Heart left ventricle (tissue), 13 donors: ENCODE data around the gene NDUFS1.
"Not testable (repeated sequence)": the region's sequence is repeated elsewhere in the genome, so short reads cannot be mapped to it uniquely, and the experiment has no call there.

Experiments
- POLR2A ChIP-seq, 2 donors: fragments of 450-650 bp; IDR thresholded peaks; one replicate each; pipeline ENCODE4 v1.6.1; 2017; ENCODE audit warnings: antibody characterized with exemption in 2 of 2, mild to moderate bottlenecking in 2 of 2, moderate library complexity in 2 of 2
- TF ChIP-seq, protein P1 (sequence below), 12 donors: fragments of 200-600 bp; sonication (generic) in 4 of 12; IDR thresholded peaks; one replicate each; pipeline versions ENCODE4 v1.5.0 to v1.8.0; 2018 to 2022; ENCODE audit warnings: antibody characterized with exemption in 12 of 12, mild to moderate bottlenecking in 5 of 12
- donor health status: ischemic (EF 13 %, LVEDD 7.1; RV severe dilation, severe dysfunction).
- donor health status: DM: no; HTN: yes; CAD: no.
- donor health status: DM: no; HTN: no; CAD: no.
- donor health status: ischemic (EF 25% LVEDD 6.9; RV normal size, moderate dysfunction).
- donor health status: ischemic (EF 25% LVEDD 5.7; RV mildly dilated, moderate dysfunction).
- donor health status: ischemic (EF 35%, LVEDD 5.7; RV mildly dilated, moderate dysfunction).
- donor health status: nonischemic (EF 11% LVEDD 7.7; RV severe dilation, severe dysfunction).
- donor health status: DM: yes; HTN: yes; CAD: no.
- donor health status: PGD.
- donor health status: ischemic (EF 29% LVEDD 5.4; RV normal size, mild dysfunction).
- donor health status: nonischemic (EF 23%, LVEDD 6.1; RV moderate dilation, normal function).

DNA sequence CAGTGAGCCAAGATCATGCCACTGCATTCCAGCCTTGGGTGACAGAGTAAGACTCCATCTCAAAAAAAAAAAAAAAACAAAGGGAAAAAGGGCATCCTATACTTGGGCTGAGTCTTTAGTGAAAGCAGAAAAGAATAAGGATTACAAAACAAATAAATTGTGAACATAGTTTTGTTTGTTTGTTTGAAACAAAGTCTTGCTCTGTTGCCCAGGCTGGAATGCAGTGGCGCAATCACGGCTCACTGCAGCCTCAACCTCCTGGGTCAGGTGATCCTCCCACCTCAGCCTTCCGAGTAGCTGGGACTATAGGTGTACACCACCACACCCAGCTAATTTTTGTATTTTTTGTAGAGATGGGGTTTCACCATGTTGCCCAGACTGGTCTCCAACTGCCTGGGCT, 36.7 kb downstream of the NDUFS1 start:
- not testable (repeated sequence) for TF ChIP-seq POLR2A (IDR thresholded peaks at IDR 0.05)
- TF ChIP-seq, protein P1, sequence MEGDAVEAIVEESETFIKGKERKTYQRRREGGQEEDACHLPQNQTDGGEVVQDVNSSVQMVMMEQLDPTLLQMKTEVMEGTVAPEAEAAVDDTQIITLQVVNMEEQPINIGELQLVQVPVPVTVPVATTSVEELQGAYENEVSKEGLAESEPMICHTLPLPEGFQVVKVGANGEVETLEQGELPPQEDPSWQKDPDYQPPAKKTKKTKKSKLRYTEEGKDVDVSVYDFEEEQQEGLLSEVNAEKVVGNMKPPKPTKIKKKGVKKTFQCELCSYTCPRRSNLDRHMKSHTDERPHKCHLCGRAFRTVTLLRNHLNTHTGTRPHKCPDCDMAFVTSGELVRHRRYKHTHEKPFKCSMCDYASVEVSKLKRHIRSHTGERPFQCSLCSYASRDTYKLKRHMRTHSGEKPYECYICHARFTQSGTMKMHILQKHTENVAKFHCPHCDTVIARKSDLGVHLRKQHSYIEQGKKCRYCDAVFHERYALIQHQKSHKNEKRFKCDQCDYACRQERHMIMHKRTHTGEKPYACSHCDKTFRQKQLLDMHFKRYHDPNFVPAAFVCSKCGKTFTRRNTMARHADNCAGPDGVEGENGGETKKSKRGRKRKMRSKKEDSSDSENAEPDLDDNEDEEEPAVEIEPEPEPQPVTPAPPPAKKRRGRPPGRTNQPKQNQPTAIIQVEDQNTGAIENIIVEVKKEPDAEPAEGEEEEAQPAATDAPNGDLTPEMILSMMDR (IDR thresholded peaks at IDR 0.05) = not testable (repeated sequence)
